Activated CD8-positive, alpha-beta T cell treated with anti-CD3 and anti-CD28 coated beads for 36 hours (primary cell): ENCODE data around the gene TMEM131. TPM values are rescaled to one million over a fixed set of nuclear protein-coding genes. Genes with fewer than 3 reads are reported as not detected.

Experiments used
- ATAC-seq: fragments of 200-7000 bp; cut with Tn5 transposase; one replicate; pipeline ENCODE4 v1.10.0; 2021; ENCODE audit warnings: mild to moderate bottlenecking, moderate library complexity
- CTCF ChIA-PET: fragments of 350-600 bp; sonication (Branson Sonifier 250); formaldehyde crosslinking; loops from one replicate; lab custom pipeline; 2021; ENCODE audit warnings: antibody characterized with exemption; lab: Charles Lee
- POLR2A ChIA-PET: fragments of 350-600 bp; sonication (Branson Sonifier 250); formaldehyde crosslinking; loops from one replicate; lab custom pipeline; 2021; ENCODE audit warnings: antibody characterized with exemption; lab: Charles Lee
- DNase-seq: peaks from one replicate; pipeline ENCODE4 v3.0.0-alpha.2; 2020
- H3K27ac Mint-ChIP-seq: one replicate; pipeline ENCODE4 v1.8.0; 2021; ENCODE audit warnings: mild to moderate bottlenecking, mixed read lengths
- H3K27me3 Mint-ChIP-seq: one replicate; pipeline ENCODE4 v1.8.0; 2021; ENCODE audit warnings: mixed read lengths
- H3K36me3 Mint-ChIP-seq: one replicate; pipeline ENCODE4 v1.8.0; 2021; ENCODE audit warnings: low read depth, mixed read lengths
- H3K4me1 Mint-ChIP-seq: one replicate; pipeline ENCODE4 v1.8.0; 2021; ENCODE audit warnings: low read depth, mixed read lengths
- H3K4me3 Mint-ChIP-seq: one replicate; pipeline ENCODE4 v1.8.0; 2021; ENCODE audit warnings: mild to moderate bottlenecking, moderate library complexity, mixed read lengths
- H3K9me3 Mint-ChIP-seq: one replicate; pipeline ENCODE4 v1.8.0; 2021; ENCODE audit warnings: mixed read lengths
- intact Hi-C: fragments of 100-400 bp; cut with micrococcal nuclease; formaldehyde crosslinking; loops from one replicate; pipeline ENCODE4 v1.10.0; 2022
- total RNA-seq, 2 experiments: library from RNA; stranded (reverse); gene quantifications; one replicate each; pipeline ENCODE4 v1.2.3, GENCODE V29; 2021
- TF ChIP-seq, protein P1 (sequence below): fragments of 200-600 bp; IDR thresholded peaks from one replicate; pipeline ENCODE4 v1.8.0; 2022; ENCODE audit warnings: antibody characterized with exemption, mild to moderate bottlenecking

Gene TMEM131
- total RNA-seq, 2 experiments from 2014 or later = 24.2 to 27.4 TPM

DNA sequence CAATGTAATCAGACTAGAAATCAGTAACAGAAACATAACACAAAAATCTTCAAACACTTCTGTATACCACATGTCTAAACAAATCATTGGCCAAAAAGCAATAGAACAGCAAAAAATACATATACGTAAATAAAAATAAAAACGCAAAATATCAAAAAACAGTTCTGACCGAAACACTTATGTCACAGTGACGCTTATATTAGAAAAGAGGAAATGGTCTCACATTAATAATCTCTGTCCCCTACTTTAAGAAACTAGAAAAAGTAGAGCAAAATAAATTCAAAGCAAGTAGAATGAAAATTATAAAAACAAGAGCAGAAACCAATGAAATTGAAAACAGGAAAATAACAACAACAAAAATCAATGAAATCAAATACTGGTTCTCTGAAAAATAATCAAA, 41.9 kb downstream of the TMEM131 start:
- H3K27me3 Mint-ChIP-seq = no peaks in the 10 kb centered on the region
- TF ChIP-seq, protein P1, sequence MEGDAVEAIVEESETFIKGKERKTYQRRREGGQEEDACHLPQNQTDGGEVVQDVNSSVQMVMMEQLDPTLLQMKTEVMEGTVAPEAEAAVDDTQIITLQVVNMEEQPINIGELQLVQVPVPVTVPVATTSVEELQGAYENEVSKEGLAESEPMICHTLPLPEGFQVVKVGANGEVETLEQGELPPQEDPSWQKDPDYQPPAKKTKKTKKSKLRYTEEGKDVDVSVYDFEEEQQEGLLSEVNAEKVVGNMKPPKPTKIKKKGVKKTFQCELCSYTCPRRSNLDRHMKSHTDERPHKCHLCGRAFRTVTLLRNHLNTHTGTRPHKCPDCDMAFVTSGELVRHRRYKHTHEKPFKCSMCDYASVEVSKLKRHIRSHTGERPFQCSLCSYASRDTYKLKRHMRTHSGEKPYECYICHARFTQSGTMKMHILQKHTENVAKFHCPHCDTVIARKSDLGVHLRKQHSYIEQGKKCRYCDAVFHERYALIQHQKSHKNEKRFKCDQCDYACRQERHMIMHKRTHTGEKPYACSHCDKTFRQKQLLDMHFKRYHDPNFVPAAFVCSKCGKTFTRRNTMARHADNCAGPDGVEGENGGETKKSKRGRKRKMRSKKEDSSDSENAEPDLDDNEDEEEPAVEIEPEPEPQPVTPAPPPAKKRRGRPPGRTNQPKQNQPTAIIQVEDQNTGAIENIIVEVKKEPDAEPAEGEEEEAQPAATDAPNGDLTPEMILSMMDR = no peak
- no peak overlapping the region for H3K4me3 Mint-ChIP-seq
- peaks cover 64% of the 10 kb centered on the region for H3K4me1 Mint-ChIP-seq
- intact Hi-C loops = no loop called here
- DNase-seq (no peak), ATAC-seq (no peak)
- POLR2A ChIA-PET = interaction anchor here (0.5 kb wide), 1 partner anchor 155 kb away, joined by 3 read pairs; no protein-coding TSS in a partner anchor
- peaks cover 6% of the 10 kb centered on the region for H3K36me3 Mint-ChIP-seq
- H3K9me3 Mint-ChIP-seq = peaks cover 3% of the 10 kb centered on the region
- H3K27ac Mint-ChIP-seq = no peak overlapping the region
- CTCF ChIA-PET = interaction anchor here (1.8 kb wide), 1 partner anchor 147 kb away, joined by 4 read pairs; no protein-coding TSS in a partner anchor

DNA sequence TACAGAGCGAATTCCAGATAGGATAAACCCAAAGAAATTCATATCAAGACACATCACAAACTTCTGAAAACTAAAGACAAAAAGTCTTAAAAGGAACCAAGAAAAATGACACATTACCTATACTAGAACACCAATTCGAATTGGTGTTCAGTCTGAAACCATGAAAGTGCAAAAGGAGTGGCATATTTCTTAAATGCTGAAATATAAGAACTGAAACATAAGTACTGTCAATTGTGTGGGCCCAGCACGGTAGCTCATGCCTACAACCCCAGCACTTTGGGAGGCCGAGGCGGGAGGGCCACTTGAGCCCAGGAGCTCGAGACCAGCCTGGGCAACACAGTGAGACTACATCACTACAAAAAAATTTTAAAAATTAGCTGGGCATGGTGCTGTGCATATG, 43.4 kb downstream of the TMEM131 start:
- H3K4me1 Mint-ChIP-seq = peaks cover 59% of the 10 kb centered on the region
- TF ChIP-seq, protein P1 = no peak
- H3K27ac Mint-ChIP-seq = no peak overlapping the region
- H3K9me3 Mint-ChIP-seq = peaks cover 3% of the 10 kb centered on the region
- H3K4me3 Mint-ChIP-seq = no peak overlapping the region
- ChIA-PET CTCF (interaction anchor here (0.6 to 1.8 kb wide), 2 partner anchors 29 to 145 kb away, joined by 3 to 4 read pairs; no protein-coding TSS in a partner anchor), POLR2A (interaction anchor here (0.6 kb wide), 1 partner anchor 21 kb away, joined by 4 read pairs; no protein-coding TSS in a partner anchor)
- H3K36me3 Mint-ChIP-seq = peaks cover 6% of the 10 kb centered on the region
- no peak for ATAC-seq
- H3K27me3 Mint-ChIP-seq = no peaks in the 10 kb centered on the region
- no peak for DNase-seq
- intact Hi-C loops = no loop called here

DNA sequence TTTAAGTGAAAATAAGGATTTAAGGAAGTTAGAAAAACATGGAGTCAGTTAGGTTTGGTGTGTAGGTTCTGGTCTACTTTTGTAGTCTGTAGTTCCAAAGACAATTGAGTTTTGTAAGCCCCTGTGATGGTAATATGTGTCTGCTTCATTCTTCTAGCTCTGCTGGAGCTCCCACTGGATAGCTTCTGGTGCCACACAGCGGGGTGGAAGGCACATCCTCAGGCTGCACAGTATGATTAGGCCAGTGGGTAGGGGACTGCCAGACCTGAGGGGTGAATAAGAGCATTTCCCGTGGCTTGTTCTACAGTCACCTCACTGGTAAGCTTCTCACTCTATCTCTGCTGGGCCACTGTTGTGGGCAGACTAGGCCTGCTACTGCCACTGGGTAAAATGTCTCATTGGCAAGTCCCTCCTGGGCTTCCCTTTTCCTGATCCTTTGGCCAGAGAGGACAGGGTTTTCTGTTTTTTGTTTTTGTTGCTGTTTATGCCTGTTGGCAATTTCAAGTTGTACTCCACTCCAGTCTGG, 44.5 kb downstream of the TMEM131 start:
- DNase-seq (peak; percentile 20), ATAC-seq (peak; percentile 70)
- ChIA-PET CTCF (interaction anchor here (1.1 kb wide), 1 partner anchor 139 kb away, joined by 3 read pairs; no protein-coding TSS in a partner anchor), POLR2A (no interaction called here)
- Mint-ChIP-seq H3K27me3 (no peaks in the 10 kb centered on the region), H3K9me3 (peaks cover 3% of the 10 kb centered on the region), H3K4me3 (no peak overlapping the region), H3K4me1 (peaks cover 68% of the 10 kb centered on the region), H3K36me3 (peaks cover 6% of the 10 kb centered on the region), H3K27ac (no peak overlapping the region)
- intact Hi-C loops = no loop called here
- TF ChIP-seq, protein P1 = no peak

DNA sequence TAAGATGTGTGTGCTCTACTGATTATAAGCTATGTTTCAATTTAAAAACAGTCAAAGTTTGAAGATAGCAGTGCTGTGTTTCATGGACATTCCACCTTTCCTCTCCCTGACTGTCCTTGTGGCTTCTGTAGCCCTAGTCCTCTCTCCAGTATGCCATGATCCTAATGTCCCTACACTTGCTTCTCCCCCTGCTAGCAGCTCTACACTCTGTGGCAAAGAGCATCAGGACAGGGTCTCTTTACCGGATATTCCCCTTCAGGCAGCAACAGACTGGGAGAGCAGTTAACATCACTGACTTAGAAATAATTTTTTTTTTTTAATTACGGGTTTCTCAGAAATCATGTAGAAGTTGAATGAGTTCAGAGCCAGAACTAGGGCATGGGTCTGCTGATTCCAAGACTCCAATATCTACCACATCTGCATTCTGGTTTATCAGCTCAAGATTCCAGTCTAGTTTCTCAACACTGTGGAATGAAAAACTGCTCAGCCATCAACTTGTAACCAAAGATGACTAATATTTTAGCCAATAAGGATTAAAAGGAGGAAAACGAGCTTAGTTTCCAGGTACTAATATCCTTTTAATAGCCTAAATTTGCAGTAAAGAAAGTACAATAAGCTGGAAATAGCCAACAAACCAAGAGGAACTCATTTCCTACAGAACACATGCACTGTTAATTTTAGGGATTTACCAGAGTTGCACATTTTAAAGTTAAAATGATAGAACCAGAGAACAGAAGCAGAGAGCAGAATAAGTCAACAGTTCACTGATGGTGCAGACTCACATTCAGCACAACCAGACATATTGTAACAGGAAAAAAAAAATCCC, 45.2 kb downstream of the TMEM131 start:
- Mint-ChIP-seq H3K36me3 (peaks cover 6% of the 10 kb centered on the region), H3K27ac (peak overlapping the region; percentile 36), H3K9me3 (peaks cover 3% of the 10 kb centered on the region), H3K27me3 (no peaks in the 10 kb centered on the region), H3K4me1 (peaks cover 66% of the 10 kb centered on the region), H3K4me3 (no peak overlapping the region)
- CTCF ChIA-PET = interaction anchor here (1.1 kb wide), 1 partner anchor 140 kb away, joined by 3 read pairs; no protein-coding TSS in a partner anchor
- no peak for ATAC-seq
- intact Hi-C loops = no loop called here
- DNase-seq = no peak
- TF ChIP-seq, protein P1 = no peak
- POLR2A ChIA-PET = no interaction called here

DNA sequence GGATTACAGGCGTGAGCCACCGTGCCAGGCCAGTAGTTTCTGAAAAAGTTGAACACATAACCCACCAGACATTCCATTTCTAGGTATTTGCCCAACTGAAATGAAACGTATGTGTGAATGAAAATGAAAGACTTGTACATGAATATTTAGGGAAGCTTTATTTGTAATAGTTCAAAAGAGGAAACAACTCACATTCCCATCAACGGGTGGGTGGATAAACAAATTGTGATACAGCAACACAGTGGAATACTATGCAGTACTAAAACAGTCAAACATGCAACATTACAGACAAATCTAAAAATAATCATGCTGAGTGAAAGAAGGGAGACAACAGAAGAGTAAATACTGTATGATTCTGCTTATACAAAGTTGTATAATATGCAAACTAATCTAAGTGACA, 46.8 kb downstream of the TMEM131 start:
- no peak overlapping the region for H3K27ac Mint-ChIP-seq
- TF ChIP-seq, protein P1 = no peak
- ATAC-seq (no peak), DNase-seq (no peak)
- intact Hi-C loops = no loop called here
- peaks cover 69% of the 10 kb centered on the region for H3K4me1 Mint-ChIP-seq
- H3K9me3 Mint-ChIP-seq = peaks cover 5% of the 10 kb centered on the region
- no peaks in the 10 kb centered on the region for H3K27me3 Mint-ChIP-seq
- CTCF ChIA-PET = no interaction called here
- H3K36me3 Mint-ChIP-seq = peaks cover 8% of the 10 kb centered on the region
- POLR2A ChIA-PET = no interaction called here
- H3K4me3 Mint-ChIP-seq = no peak overlapping the region
